SK-N-MC (cell line): ENCODE measurements around the gene HSDL1.

Experiments used
- DNase-seq: peaks from one replicate; pipeline ENCODE4 v3.0.0-alpha.2; 2011; ENCODE audit warnings: low read depth, low spot score
- H3K27ac ChIP-seq: fragments of 200-600 bp; sonication (generic); 2 replicates; pipeline ENCODE4 v1.5.1; 2016; ENCODE audit warnings: mixed run types
- H3K36me3 ChIP-seq: fragments of 200-600 bp; sonication (generic); 2 replicates; pipeline ENCODE4 v1.6.1; 2017; ENCODE audit warnings: antibody characterized with exemption, low read length, mixed read lengths; ENCODE audit not compliant: insufficient read depth
- H3K4me3 ChIP-seq: fragments of 200-600 bp; sonication (generic); 2 replicates; pipeline ENCODE4 v1.5.1; 2016
- H3K9ac ChIP-seq: fragments of 200-600 bp; sonication (generic); 2 replicates; pipeline ENCODE4 v1.8.0; 2017; ENCODE audit warnings: mixed run types, mixed read lengths; ENCODE audit not compliant: insufficient read length
- H3K9me3 ChIP-seq: fragments of 200-600 bp; sonication (generic); 2 replicates; pipeline ENCODE4 v1.6.1; 2017; ENCODE audit warnings: low read depth, mild to moderate bottlenecking, antibody characterized with exemption, low read length, moderate library complexity, mixed read lengths
- EZH2 ChIP-seq: fragments of 200-600 bp; sonication (generic); IDR thresholded peaks from one replicate; pipeline ENCODE4 v1.6.1; 2017; ENCODE audit warnings: antibody characterized with exemption
- FOXP2 ChIP-seq: optimal IDR thresholded peaks from 2 replicates; pipeline ENCODE3; 2011; ENCODE audit warnings: mild to moderate bottlenecking, moderate library complexity; ENCODE audit not compliant: insufficient read depth; ENCODE audit errors: extremely low read length, control extremely low read depth
- POLR2AphosphoS5 ChIP-seq: IDR thresholded peaks from 2 replicates; pipeline ENCODE4 v1.6.1; 2012; ENCODE audit warnings: mild to moderate bottlenecking, low read depth, low read length, borderline replicate concordance

HSDL1 gene

DNA sequence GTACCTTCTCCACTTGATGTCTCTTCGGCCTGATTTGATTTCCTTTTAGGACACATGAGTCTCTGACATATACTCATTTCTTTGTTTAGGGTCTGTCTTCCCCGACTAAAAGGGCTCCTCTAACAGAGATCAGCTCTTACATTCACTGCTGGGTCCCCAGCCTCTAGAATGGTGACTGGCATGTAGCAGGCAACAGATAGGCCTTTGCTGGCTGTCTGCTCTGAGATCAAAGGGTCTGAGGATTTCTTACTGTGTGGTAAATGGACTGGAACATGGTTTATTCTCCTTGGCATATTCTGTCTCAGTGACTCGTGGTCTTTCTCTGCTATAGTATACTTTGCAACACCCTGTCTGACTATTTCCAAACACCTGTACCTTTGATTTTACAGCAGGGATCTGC lies 16.8 kb upstream of the HSDL1 start:
- no peak overlapping the region for H3K4me3 ChIP-seq
- no peaks in the 10 kb centered on the region for H3K9me3 ChIP-seq
- H3K27ac ChIP-seq = no peak overlapping the region
- H3K9ac ChIP-seq = no peak overlapping the region
- no peak for DNase-seq
- H3K36me3 ChIP-seq = no peaks in the 10 kb centered on the region
- TF ChIP-seq FOXP2 (no peak), POLR2AphosphoS5 (no peak), EZH2 (no peak)

DNA sequence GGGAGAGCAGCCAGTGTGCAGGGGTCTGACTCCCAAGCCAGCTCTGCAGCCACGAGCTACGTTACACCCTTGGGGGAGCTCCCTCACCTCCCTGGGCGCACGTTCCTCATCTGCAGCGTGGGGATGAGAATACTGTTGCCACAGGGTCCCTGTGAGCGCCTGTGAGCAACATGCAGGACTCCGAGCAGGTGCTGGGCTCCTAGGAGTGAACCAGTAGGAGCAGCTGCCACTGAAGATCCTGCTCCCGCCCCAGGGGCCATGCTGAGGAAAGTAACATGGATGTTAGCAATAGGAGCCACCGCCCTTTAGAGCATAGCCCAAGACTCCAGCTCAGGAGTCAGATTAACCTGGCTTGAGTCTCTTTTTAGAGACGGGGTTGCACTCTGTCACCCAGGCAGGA lies 16.1 kb upstream of the HSDL1 start:
- Histone ChIP-seq H3K4me3 (no peak overlapping the region), H3K27ac (no peak overlapping the region), H3K36me3 (no peaks in the 10 kb centered on the region), H3K9ac (no peak overlapping the region), H3K9me3 (no peaks in the 10 kb centered on the region)
- DNase-seq = no peak
- TF ChIP-seq FOXP2 = no peak
- no peak for TF ChIP-seq POLR2AphosphoS5
- no peak for TF ChIP-seq EZH2

DNA sequence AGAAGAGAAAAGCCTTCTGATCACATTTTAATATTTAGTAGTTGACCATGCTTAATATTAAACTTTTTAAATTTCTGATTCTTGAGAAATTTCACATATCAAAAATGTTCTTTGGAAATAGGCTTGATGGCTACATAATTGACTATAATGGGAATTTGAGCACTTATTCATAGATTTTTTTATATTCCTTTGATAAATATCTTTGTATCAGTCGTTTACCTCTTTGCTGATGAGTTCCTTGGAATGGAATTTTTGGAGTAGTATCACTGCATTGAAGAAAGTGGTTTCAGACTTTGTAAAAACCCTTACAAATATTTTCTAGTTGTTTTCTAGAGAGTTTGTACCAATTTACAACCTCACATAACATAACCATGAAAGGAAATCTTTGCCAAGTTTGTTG lies 14.8 kb upstream of the HSDL1 start:
- no peak overlapping the region for H3K4me3 ChIP-seq
- H3K9me3 ChIP-seq = no peaks in the 10 kb centered on the region
- DNase-seq = no peak
- H3K36me3 ChIP-seq = no peaks in the 10 kb centered on the region
- TF ChIP-seq POLR2AphosphoS5 (no peak), EZH2 (no peak), FOXP2 (no peak)
- H3K27ac ChIP-seq = no peak overlapping the region
- no peak overlapping the region for H3K9ac ChIP-seq

DNA sequence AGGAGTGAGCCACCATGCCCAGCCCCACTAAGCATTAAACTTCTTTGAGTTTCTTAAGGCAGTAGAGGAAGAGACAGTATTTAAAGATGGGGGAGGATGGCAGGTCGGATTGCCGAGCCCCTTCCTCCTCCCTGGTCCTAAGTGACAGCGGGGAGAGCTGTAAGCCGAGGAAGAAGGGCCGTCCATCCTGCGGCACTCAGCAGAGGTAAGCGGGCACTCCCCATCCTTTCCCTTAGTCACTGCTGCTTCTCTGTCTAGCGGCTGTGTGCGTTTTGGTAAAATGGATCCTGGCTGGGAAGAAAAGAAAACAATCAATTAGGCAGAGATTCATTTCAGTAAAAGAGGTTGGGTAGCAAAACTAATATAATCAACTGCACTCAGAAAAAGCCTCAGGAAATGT lies 14.0 kb upstream of the HSDL1 start:
- TF ChIP-seq EZH2 (no peak), POLR2AphosphoS5 (no peak)
- Histone ChIP-seq H3K9ac (no peak overlapping the region), H3K4me3 (no peak overlapping the region), H3K27ac (no peak overlapping the region), H3K9me3 (no peaks in the 10 kb centered on the region), H3K36me3 (no peaks in the 10 kb centered on the region)
- DNase-seq = no peak

DNA sequence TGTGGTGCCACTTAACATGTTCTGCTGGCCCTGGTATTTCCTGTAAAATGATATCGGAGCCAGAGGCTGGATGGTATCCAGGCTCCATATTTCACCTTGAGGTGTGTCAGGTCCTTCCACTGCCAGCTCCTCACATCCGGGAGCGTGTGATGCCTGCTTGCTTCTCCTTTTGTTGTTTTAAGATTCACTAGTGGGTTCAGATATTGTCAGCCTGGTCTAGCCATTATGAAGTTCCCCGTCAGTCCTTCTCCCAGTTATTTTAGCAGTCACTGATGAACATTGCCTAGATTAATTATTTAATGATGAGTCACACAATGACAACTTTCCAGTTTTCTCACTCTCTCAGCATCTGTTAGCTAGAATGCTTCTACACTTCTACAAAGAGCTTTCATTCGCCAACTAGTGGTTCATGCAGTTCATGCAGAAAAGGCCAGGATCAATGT lies 11.4 kb upstream of the HSDL1 start:
- no peak for DNase-seq
- no peaks in the 10 kb centered on the region for H3K36me3 ChIP-seq
- no peak overlapping the region for H3K27ac ChIP-seq
- TF ChIP-seq FOXP2 (no peak), EZH2 (no peak), POLR2AphosphoS5 (no peak)
- no peak overlapping the region for H3K9ac ChIP-seq
- no peak overlapping the region for H3K4me3 ChIP-seq
- no peaks in the 10 kb centered on the region for H3K9me3 ChIP-seq

DNA sequence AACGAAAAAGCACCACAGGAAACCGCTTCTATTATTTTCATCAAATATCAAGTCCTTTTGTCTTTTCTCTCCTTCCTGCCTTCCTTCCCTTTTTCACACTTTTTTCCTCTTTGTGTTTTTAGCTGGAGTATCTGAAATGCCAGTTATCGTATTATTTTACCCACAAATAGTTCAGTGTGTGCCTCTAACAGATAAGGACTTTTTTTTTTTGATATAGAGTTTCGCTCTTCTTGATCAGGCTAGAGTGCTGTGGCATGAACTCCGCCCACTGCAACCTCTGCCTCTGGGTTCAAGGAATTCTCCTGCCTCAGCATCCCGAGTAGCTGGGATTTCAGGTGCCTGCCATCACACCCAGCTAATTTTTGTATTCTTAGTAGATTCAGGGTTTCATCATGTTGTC lies 10.8 kb upstream of the HSDL1 start:
- Histone ChIP-seq H3K36me3 (no peaks in the 10 kb centered on the region), H3K4me3 (no peak overlapping the region), H3K9me3 (no peaks in the 10 kb centered on the region), H3K9ac (no peak overlapping the region), H3K27ac (no peak overlapping the region)
- no peak for DNase-seq
- TF ChIP-seq POLR2AphosphoS5 (no peak), EZH2 (no peak), FOXP2 (no peak)

DNA sequence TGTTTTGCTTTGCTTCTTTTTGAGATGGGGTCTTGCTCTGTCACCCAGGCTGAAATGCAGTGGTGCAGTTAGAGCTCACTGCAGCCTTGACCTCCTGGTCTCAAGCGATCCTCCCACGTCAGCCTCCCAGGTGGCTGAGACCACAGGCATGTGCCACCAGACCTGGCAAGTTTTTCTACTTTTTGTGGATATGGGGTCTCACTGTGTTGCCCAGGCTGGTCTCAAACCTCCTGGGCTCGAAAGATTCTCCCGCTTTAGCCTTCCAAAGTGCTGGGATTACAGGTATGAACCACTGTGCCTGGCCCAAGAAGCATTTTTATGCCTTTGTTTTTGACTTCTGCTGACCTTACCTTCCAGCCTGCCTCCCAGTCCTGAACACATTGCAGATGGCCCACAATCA lies 10.2 kb upstream of the HSDL1 start:
- DNase-seq = no peak
- Histone ChIP-seq H3K9me3 (no peaks in the 10 kb centered on the region), H3K9ac (no peak overlapping the region)

DNA sequence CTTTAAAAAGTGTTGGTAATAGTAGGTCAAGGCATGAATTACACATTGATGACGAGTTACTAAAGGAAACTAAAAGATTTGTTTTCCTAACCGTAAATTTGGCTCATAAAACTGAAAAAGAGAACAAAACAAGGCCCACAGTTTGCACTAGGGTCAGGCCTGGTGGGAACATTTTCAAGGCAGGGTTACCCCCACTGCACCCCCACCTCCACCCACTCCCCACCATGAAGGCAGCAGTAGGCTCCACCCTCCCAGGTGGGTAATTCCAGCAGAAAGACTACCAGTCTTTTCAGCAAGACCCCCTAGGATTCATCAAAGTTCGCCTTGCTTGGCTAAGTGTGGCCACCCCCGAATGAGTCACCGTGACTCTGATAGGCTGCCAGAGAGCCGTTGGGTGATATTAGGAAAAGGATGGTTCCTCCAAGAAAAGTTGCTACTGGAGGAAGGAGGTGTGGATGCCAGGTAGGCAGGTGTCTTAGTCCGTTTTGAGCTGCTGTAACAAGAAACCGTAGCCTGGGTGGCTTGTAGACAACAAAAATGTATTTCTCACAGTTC lies 8.8 kb upstream of the HSDL1 start:
- Histone ChIP-seq H3K9me3 (no peaks in the 10 kb centered on the region), H3K4me3 (no peak overlapping the region), H3K9ac (no peak overlapping the region), H3K36me3 (no peaks in the 10 kb centered on the region), H3K27ac (no peak overlapping the region)
- DNase-seq = no peak
- TF ChIP-seq FOXP2 = no peak
- TF ChIP-seq POLR2AphosphoS5 = no peak
- TF ChIP-seq EZH2 = no peak

More for the DNA sequence above, 10.2 kb upstream of the HSDL1 start:
- Histone ChIP-seq H3K4me3 (no peak overlapping the region), H3K27ac (no peak overlapping the region), H3K36me3 (no peaks in the 10 kb centered on the region)
- no peak for TF ChIP-seq FOXP2
- TF ChIP-seq EZH2 = no peak
- TF ChIP-seq POLR2AphosphoS5 = no peak

DNA sequence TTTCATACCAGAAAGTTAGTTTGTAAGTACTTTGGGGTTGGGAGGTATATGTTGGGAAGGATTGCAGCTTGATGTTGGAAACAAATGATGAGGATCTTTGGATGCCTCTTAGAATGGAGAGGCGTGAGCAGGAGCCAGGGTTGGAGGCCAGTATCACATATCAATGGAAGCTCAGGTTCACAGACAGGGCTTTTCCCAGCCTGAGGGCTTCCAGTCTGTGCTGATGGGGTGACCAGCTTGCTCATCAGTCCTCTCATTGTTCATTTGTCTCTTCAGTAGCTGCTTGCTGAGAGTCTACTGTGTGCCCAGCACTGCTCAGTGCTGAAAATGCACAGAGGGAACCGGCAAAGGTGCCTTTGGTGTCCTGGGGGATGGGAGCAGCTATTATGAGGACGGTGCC lies 5.9 kb upstream of the HSDL1 start:
- Histone ChIP-seq H3K27ac (no peak overlapping the region), H3K9me3 (no peaks in the 10 kb centered on the region), H3K9ac (no peak overlapping the region), H3K36me3 (no peaks in the 10 kb centered on the region), H3K4me3 (no peak overlapping the region)
- no peak for DNase-seq
- TF ChIP-seq FOXP2 (no peak), POLR2AphosphoS5 (no peak), EZH2 (no peak)

DNA sequence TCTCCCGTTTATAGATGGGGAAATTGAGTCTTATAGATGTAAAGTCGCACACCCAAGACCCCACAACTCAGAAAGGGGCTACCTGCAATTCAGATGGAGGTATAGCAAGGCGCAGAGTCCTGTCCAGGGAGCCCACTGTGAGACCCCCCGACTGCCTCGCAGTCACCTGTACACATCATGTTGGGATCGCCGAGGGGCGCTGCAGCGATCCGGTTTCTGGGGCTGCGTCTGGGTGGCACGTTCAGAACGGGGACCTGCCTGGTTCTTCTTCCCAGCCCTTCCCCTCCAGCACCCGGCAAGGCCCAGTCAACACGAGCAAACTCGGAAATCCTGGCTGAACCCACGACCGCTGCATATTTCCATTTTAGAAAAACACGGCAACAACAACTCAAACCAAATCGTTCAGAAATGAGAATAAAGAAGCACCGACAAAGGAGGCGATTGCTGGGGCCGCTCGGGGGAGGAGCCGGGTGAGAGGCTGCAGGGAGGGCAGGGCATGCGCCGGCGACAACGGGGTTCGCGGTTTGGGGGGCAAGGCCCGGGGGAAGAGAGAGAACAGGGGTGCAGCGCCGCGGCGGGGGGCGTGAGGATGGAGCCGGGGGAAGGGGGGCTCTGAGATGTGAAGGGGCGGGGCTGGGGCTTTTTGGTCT lies 643 bp downstream of the HSDL1 start:
- Histone ChIP-seq H3K36me3 (no peaks in the 10 kb centered on the region), H3K4me3 (peak overlapping the region; percentile 79), H3K27ac (no peak overlapping the region), H3K9ac (peak overlapping the region; percentile 62), H3K9me3 (no peaks in the 10 kb centered on the region)
- TF ChIP-seq POLR2AphosphoS5 (no peak), EZH2 (no peak), FOXP2 (no peak)
- DNase-seq = no peak
